HEK293T (cell line): Measurements from ENCODE around the gene SF3A2.

Source experiments
- CTCF ChIA-PET: fragments of 350-600 bp; formaldehyde crosslinking; extraction: SDS; loops from one replicate; lab custom pipeline; 2021; ENCODE audit warnings: antibody characterized with exemption, inconsistent platforms; lab: Yijun Ruan, JAX
- POLR2A ChIA-PET: fragments of 350-600 bp; formaldehyde crosslinking; extraction: SDS; loops from one replicate; lab custom pipeline; 2020; ENCODE audit warnings: antibody characterized with exemption, inconsistent platforms; lab: Yijun Ruan, JAX
- DNase-seq: peaks from one replicate; pipeline ENCODE4 v3.0.0; 2012; ENCODE audit warnings: mixed read lengths; ENCODE audit errors: extremely low spot score
- ARNT ChIP-seq: fragments of 450-650 bp; IDR thresholded peaks from 2 replicates; pipeline ENCODE4 v1.6.1; 2017; ENCODE audit warnings: mild to moderate bottlenecking
- BHLHE40 ChIP-seq: fragments of 450-650 bp; IDR thresholded peaks from 2 replicates; pipeline ENCODE4 v1.6.1; 2016; ENCODE audit warnings: mild to moderate bottlenecking, moderate library complexity, borderline replicate concordance
- CTBP1 ChIP-seq: fragments of 450-650 bp; IDR thresholded peaks from 2 replicates; pipeline ENCODE4 v1.6.1; 2016; ENCODE audit warnings: borderline replicate concordance
- ELF4 ChIP-seq: fragments of 450-650 bp; IDR thresholded peaks from 2 replicates; pipeline ENCODE4 v1.6.1; 2017; ENCODE audit warnings: antibody characterized with exemption
- FOXA1 ChIP-seq: fragments of 450-650 bp; IDR thresholded peaks from 2 replicates; pipeline ENCODE4 v1.6.1; 2016; ENCODE audit warnings: mild to moderate bottlenecking
- FOXK2 ChIP-seq: fragments of 450-650 bp; IDR thresholded peaks from 2 replicates; pipeline ENCODE4 v1.6.1; 2016; ENCODE audit warnings: mild to moderate bottlenecking
- FOXM1 ChIP-seq: fragments of 450-650 bp; IDR thresholded peaks from 2 replicates; pipeline ENCODE4 v1.6.1; 2017; ENCODE audit warnings: mild to moderate bottlenecking, borderline replicate concordance
- HDGF ChIP-seq: fragments of 450-650 bp; IDR thresholded peaks from 2 replicates; pipeline ENCODE4 v1.6.1; 2017; ENCODE audit warnings: antibody characterized with exemption, borderline replicate concordance
- L3MBTL2 ChIP-seq: fragments of 450-650 bp; conservative IDR thresholded peaks from 2 replicates; pipeline ENCODE4 v1.6.1; 2016; ENCODE audit warnings: mild to moderate bottlenecking
- LEF1 ChIP-seq: fragments of 450-650 bp; IDR thresholded peaks from 2 replicates; pipeline ENCODE4 v1.6.1; 2017; ENCODE audit warnings: mild to moderate bottlenecking, borderline replicate concordance
- NFRKB ChIP-seq: fragments of 450-650 bp; IDR thresholded peaks from 2 replicates; pipeline ENCODE4 v1.6.1; 2016; ENCODE audit warnings: mild to moderate bottlenecking, moderate library complexity
- SP1 ChIP-seq: fragments of 450-650 bp; IDR thresholded peaks from 2 replicates; pipeline ENCODE4 v1.6.1; 2017
- SUZ12 ChIP-seq: fragments of 450-650 bp; IDR thresholded peaks from 2 replicates; pipeline ENCODE4 v1.6.1; 2016; ENCODE audit warnings: mild to moderate bottlenecking
- TARDBP ChIP-seq: fragments of 450-650 bp; IDR thresholded peaks from 2 replicates; pipeline ENCODE4 v1.6.1; 2016
- ZNF384 ChIP-seq: fragments of 450-650 bp; IDR thresholded peaks from 2 replicates; pipeline ENCODE4 v1.6.1; 2016
- TF ChIP-seq, protein P1 (sequence below): fragments of 450-650 bp; IDR thresholded peaks from 2 replicates; pipeline ENCODE4 v1.6.1; 2016

The SF3A2 gene

DNA sequence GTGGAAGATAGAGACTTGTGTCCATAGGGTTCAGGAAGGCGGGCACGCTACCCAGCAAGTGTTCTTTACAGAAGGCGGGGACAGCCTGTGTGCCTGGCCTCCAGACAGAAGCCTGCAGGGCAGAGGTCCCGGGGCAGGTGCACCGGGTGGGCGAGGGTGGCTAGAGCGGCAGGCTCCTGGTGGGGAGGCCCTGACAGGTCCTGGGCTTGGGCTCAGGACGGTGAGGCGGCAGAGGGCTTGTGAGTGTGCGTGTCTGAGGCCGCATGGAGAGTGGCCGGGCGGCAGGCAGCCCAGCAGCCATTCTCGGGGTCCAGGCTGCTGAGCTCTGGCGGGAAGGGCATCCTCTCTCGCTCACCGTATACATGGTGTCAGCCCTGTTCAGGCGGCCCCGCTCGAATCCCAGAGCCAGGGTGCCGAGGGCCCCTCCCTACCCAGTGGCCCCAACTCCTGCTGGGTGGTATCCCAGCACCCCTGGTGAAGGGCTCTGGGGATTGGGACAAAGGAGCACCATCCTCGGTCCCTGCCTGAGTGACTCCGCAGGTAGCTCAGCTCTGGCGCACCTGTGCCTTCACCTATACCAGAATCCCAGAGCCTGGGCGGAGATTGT is 9.5 kb downstream of the SF3A2 start:
- DNase-seq: no peak
- ChIA-PET CTCF (interaction anchor here (0.6 kb wide), 1 partner anchor 770 kb away, joined by 3 read pairs; no protein-coding TSS in a partner anchor), POLR2A (interaction anchor here (1.2 kb wide), 1 partner anchor 8 kb away, joined by 3 read pairs; no protein-coding TSS in a partner anchor)
- no peak for TF ChIP-seq SP1
- TF ChIP-seq NFRKB: no peak
- TF ChIP-seq ARNT: no peak
- TF ChIP-seq FOXK2: no peak
- no peak for TF ChIP-seq BHLHE40
- no peak for TF ChIP-seq CTBP1
- TF ChIP-seq, protein P1, sequence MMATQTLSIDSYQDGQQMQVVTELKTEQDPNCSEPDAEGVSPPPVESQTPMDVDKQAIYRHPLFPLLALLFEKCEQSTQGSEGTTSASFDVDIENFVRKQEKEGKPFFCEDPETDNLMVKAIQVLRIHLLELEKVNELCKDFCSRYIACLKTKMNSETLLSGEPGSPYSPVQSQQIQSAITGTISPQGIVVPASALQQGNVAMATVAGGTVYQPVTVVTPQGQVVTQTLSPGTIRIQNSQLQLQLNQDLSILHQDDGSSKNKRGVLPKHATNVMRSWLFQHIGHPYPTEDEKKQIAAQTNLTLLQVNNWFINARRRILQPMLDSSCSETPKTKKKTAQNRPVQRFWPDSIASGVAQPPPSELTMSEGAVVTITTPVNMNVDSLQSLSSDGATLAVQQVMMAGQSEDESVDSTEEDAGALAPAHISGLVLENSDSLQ: no peak
- TF ChIP-seq L3MBTL2: no peak

DNA sequence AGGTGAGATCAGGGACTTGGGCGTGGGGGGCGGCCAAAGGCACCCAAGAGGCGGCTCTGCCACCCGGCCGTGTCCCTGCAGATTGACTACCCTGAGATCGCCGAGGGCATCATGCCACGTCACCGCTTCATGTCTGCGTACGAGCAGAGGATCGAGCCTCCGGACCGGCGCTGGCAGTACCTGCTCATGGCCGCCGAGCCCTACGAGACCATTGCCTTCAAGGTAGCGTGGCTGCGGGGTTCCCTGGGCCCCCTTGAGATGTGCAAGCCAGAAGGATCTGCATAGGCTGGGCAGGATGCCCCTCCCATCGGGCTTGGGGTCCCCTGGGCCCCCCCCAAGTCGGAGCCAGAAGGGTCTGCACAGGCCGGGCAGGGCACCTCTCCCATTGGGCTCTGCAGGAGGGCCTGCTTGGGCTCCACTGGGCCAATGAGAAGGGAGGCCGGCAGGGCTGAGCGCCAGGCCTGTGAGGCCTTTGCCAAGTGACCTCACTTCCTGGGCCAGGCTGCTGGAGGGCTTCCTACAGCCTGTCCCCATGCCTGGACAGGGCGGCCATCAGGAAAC is 10.3 kb downstream of the SF3A2 start:
- ChIA-PET POLR2A (no interaction called here), CTCF (interaction anchor here (0.6 kb wide), 1 partner anchor 771 kb away, joined by 3 read pairs; no protein-coding TSS in a partner anchor)
- TF ChIP-seq HDGF: no peak
- no peak for DNase-seq

DNA sequence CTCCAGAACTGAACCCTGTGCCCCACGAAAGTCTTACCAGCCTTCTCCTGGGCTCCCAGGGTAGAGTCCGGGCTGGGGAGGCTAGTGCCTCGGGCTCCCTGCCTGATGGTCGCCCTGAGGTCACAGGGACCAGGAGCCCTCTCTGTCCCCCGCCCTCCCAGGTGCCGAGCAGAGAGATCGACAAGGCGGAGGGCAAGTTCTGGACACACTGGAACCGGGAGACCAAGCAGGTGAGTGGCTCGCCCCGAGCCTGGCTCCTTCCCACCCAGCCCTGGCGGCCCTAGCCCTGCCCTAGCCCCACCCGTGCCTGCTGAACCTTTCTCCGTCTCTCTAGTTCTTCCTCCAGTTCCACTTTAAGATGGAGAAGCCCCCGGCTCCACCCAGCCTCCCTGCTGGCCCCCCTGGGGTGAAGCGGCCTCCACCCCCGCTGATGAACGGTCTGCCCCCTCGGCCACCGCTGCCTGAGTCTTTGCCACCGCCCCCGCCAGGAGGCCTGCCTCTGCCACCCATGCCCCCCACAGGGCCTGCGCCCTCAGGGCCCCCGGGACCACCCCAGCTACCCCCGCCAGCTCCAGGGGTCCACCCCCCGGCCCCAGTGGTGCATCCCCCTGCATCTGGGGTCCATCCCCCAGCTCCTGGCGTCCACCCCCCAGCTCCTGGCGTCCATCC is 10.9 kb downstream of the SF3A2 start:
- no peak for TF ChIP-seq ZNF384
- TF ChIP-seq HDGF: no peak
- CTCF ChIA-PET: no interaction called here
- POLR2A ChIA-PET: no interaction called here
- DNase-seq: no peak

DNA sequence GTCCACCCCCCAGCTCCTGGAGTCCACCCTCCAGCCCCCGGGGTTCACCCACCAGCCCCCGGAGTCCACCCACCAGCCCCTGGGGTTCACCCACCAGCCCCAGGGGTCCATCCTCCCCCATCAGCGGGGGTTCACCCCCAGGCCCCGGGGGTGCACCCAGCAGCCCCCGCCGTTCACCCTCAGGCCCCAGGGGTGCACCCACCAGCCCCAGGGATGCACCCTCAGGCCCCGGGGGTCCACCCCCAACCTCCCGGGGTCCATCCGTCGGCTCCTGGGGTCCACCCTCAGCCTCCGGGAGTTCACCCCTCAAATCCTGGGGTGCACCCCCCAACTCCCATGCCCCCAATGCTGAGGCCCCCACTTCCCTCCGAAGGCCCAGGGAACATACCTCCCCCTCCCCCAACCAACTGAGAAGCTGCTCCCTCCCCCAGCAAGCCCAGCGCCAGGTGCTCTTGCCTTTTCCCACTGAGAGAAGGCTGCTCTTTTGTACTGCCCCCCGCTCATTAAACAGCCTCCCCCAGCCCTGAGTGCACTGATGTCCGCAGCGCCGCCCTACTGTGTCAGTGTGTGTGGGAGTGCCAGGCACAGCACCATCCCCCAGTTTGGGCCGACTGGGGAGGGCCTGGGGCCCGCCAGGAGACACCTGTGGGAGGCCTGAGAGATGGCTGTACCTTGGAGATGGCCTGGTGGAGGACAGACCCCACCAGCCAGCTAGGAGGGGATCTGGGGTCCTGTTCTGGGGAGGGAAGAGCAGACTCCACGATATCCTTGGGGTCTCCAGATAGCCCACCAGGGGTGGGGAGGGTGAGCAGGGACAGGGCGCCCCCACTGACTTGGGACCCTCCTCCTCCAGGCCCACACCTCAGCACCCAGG is 11.7 kb downstream of the SF3A2 start:
- TF ChIP-seq ELF4: no peak
- TF ChIP-seq FOXA1: no peak
- no peak for TF ChIP-seq HDGF
- no peak for TF ChIP-seq SP1
- TF ChIP-seq ZNF384: no peak
- TF ChIP-seq LEF1: no peak
- TF ChIP-seq BHLHE40: no peak
- TF ChIP-seq SUZ12: no peak
- no peak for TF ChIP-seq CTBP1
- no peak for TF ChIP-seq L3MBTL2
- no peak for TF ChIP-seq TARDBP
- no peak for TF ChIP-seq FOXM1
- TF ChIP-seq NFRKB: no peak
- TF ChIP-seq FOXK2: no peak
- DNase-seq: no peak
- POLR2A ChIA-PET: interaction anchor here (1.1 to 1.6 kb wide), 2 partner anchors 9 to 10 kb away, joined by 4 read pairs; no protein-coding TSS in a partner anchor
- CTCF ChIA-PET: no interaction called here

DNA sequence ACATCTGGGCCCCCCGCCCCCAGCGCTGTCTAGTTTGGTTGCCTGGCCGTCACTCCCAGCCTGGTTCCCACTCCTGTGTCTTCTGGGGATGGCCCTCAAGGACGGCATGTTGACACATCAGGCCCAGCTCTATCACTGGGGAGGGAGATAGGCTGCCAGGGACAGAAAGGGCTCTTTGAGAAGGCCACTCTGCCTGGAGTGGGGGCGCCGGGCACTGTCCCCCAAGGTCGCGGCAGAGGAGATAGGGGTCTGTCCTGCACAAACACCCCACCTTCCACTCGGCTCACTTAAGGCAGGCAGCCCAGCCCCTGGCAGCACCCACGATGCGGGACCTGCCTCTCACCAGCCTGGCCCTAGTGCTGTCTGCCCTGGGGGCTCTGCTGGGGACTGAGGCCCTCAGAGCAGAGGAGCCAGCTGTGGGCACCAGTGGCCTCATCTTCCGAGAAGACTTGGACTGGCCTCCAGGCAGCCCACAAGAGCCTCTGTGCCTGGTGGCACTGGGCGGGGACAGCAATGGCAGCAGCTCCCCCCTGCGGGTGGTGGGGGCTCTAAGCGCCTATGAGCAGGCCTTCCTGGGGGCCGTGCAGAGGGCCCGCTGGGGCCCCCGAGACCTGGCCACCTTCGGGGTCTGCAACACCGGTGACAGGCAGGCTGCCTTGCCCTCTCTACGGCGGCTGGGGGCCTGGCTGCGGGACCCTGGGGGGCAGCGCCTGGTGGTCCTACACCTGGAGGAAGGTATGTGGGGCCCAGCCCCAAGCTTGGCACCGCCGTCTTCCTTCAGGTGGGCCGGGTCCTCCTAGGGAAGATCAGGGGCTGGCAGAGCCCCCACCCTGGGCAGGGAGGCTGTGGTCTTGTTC is 12.6 kb downstream of the SF3A2 start, which contains the start of gene AMH:
Gene AMH (plus strand): TSS at position 314 of the 857 bp plus-strand sequence. CDS start 10 bp downstream, at position 324.
- no peak for TF ChIP-seq SP1
- TF ChIP-seq FOXA1: no peak
- TF ChIP-seq ARNT: no peak
- TF ChIP-seq SUZ12: no peak
- no peak for TF ChIP-seq HDGF
- no peak for TF ChIP-seq ZNF384
- TF ChIP-seq FOXK2: no peak
- TF ChIP-seq L3MBTL2: no peak
- ChIA-PET CTCF (no interaction called here), POLR2A (interaction anchor here (1.1 to 1.6 kb wide), 2 partner anchors 9 to 10 kb away, joined by 4 read pairs; no protein-coding TSS in a partner anchor)
- DNase-seq: no peak

DNA sequence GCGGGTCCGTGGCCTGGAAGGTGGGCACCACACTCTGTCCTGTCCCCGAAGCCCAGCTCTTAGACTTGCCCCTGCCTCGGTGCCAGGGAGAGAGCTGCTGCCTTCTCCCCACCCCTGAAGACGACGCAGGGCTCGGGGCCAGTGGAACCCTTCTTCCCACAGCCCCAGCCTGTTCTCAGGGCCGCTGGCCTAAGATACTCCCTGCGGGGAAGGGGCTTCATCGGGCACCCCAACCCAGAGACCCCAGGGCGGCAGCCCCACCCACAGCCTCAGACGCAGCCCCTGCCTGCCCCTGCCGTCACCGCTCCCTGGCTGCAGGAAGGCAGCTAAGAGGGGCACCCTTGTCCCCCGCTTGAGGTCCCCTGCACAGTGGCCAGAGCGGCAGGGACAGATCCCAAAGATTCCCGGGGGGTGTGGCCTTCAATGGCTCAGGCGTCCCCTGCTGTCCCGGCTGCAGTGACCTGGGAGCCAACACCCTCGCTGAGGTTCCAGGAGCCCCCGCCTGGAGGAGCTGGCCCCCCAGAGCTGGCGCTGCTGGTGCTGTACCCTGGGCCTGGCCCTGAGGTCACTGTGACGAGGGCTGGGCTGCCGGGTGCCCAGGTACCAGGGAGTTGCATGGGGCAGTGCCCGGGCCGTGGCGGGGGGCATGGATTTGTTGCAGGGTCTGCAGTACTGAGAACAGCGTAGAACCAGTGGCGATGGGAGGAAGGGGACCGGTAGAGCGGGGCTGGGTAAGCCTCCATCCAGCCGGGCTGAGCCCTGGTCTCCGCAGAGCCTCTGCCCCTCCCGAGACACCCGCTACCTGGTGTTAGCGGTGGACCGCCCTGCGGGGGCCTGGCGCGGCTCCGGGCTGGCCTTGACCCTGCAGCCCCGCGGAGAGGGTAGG is 13.5 kb downstream of the SF3A2 start:
- POLR2A ChIA-PET: interaction anchor here (1.1 to 1.6 kb wide), 2 partner anchors 8 to 11 kb away, joined by 4 read pairs; no protein-coding TSS in a partner anchor
- no peak for DNase-seq
- CTCF ChIA-PET: no interaction called here
- TF ChIP-seq, protein P1: no peak
- TF ChIP-seq FOXM1 (no peak), NFRKB (no peak), FOXK2 (no peak), CTBP1 (no peak), ARNT (no peak), BHLHE40 (no peak), SUZ12 (no peak), ZNF384 (no peak), FOXA1 (no peak), L3MBTL2 (no peak), HDGF (no peak), LEF1 (no peak), ELF4 (no peak), TARDBP (no peak)
